Renal cortical epithelial cell (primary cell): ENCODE results near the gene CACNA2D1. TPM values are rescaled to one million over a fixed set of nuclear protein-coding genes. Genes with fewer than 3 reads are reported as not detected.
"Not testable (repeated sequence)": the region's sequence is repeated elsewhere in the genome, so short reads cannot be mapped to it uniquely, and the experiment has no call there.

Source experiments
- DNase-seq: peaks from one replicate; pipeline ENCODE4 v3.0.0-alpha.2; 2011; ENCODE audit warnings: low read depth
- total RNA-seq: library from RNA; depleted of rRNA; stranded (reverse); fragments of >200 nt; gene quantifications from 2 replicates; pipeline ENCODE4 v1.2.3, GENCODE V29; 2014

The CACNA2D1 gene
- total RNA-seq, 1 donor from 2014 or later = 15.0 TPM

DNA sequence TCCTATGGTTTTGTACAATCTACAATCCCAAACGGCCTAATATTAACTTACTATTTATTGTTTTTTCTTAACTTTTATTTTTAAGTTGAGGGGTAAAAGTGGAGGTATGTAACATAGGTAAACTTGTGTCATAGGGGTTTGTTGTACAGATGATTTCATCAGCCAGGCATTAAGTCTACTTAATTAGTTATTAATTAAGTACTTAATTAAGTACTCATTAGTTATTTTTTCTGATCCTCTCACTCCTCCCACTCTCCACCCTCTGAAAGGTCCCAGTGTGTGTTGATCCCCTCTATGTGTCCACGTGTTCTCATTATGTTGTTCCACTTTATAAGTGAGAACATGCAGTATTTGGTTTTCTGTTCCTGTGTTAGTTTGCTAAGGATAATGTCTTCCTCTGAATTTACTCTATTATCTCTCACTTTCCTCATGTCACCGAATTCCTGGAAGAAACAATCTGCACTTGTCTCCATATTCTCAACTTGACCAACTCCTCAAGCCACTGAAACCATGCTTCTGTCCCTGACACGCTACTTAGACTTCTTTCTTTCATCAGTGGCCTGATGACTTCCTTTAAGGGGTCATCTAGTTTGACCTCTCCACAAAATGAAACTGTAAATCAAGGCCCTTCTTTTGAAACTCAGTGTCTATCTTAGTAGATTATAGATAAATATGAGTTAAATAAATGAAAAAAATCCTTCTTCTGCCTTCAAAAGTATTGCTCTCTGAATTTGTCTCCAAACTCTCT lies 9.1 kb downstream of the CACNA2D1 start:
- DNase-seq = no peak

DNA sequence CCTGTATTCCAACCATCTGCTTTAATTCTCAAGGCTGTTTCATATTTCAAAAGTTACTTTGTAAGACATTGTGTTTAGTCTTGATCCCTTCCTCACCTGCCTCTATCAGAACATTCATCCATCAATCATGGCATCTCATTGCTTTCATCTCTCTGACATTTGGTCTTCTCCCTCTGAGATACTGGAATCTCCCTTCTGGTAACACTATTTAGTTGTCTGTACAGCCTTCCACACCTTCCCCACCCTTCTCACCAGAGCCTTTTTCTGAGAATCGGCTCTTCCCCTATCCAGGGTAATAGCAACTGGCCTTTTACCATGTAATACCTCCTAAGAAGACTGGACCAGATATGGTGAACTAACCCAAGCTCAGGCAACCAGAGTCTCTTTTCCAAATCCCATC lies 10.1 kb downstream of the CACNA2D1 start:
- no peak for DNase-seq

DNA sequence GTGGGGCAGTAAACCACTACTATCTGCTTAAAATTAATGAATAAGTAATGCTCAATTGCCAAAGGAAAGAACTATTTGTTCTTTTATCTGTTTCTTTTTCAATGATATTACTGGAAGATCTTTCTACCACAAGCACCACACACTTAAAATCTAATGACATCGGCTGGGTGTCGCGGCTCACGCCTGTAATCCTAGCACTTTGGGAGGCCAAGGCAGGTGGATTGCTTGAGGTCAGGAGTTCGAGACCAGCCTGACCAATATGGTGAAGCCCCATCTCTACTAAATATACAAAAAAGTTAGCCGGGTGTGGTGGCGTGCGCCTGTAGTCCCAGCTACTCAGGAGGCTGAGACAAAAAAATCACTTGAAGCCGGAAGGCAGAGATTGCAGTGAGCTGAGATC lies 10.8 kb downstream of the CACNA2D1 start:
- not testable (repeated sequence) for DNase-seq

DNA sequence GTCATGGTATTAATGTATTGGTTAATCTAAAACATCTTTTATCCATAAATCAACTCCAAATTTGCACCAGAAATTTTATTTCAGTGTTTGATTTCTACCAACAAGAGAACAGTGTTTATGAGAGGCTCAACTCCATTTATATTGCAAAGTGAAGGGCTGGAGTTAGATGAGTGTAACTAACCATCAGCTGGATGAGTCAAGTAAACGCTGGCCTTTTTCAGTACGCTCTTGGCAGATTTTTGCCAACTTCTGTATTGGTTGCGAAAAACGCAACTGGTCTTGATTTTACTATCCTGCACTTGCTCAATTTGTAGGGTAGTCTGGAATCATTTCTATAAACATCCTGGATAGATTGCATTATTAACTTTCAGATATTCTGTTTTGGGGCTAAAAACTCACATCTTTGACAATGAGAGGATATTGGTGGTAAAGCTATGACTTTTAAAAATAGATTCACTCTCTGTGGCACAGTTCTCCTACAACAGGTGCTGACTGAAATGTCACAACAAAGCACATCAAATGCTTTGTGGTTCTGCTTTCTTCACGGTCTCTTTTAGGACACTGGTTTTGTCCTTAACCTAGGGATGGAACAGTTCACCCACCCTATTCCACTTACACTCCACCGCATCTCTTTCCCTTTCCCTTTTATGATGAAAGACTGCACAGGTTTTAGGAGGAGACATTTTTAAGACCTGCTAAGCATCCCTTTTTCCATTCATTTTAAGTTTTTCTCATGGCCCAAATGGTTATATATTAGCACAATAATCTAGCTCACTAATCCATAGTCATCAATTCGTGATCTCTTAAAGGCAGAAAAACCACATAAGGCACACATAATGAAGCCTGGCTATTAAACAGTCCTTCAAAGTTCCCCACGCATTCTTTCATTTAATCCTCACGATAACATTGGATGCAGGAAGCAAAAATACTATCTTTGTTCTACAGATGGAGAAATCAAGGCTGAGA lies 12.8 kb downstream of the CACNA2D1 start:
- no peak for DNase-seq

DNA sequence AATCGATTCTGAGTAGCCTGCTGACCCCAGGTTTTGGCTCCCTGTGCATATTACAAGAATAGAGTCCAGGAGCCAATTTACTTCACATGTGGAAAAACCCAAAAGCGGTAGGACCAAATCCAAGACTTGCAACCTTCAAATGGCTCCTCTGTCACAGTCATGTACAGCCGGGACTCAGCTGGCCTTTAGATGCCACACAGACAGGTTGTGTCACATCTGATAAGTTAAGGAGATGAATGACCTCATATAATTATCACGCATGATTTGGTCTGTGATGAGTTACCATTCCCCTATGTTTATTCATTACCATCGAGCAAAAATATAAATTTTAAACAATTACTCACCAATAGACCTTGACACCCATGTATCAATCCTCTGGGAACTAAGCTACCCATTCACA lies 14.2 kb downstream of the CACNA2D1 start:
- no peak for DNase-seq

DNA sequence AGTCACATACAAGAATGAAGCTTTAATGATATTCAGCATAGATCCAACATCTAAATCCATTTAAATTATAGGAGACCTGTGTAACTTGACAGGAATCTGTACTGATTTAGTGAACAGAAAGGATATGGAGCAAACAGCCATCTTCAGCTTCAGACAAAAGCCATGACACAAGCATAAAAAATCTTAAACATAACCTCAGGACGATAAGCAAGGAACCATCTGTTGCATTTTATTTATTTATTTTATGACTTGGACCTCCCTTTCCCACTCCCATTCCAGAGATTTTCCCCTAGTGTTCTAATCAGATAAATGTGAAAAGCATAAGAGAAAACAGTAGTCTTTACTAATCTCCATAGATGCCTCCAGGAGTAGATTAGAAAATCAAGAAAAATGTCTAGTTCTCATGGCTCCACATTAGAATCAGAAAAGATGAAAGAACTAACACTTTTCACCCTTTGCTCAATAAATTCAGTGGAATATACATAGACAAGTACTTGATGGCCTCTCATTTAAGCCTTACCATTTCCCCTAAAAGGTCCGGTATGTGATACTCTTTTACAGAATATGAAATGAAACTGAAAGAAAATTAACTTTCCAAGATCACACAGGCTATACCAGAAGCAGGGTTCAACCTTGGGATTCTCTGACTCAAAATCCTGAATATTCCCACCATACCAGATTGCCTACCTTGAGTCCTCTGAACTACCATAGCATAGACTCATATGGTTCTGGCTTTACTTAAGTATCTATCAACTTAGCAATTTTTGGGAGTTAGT lies 15.2 kb downstream of the CACNA2D1 start:
- DNase-seq = no peak

DNA sequence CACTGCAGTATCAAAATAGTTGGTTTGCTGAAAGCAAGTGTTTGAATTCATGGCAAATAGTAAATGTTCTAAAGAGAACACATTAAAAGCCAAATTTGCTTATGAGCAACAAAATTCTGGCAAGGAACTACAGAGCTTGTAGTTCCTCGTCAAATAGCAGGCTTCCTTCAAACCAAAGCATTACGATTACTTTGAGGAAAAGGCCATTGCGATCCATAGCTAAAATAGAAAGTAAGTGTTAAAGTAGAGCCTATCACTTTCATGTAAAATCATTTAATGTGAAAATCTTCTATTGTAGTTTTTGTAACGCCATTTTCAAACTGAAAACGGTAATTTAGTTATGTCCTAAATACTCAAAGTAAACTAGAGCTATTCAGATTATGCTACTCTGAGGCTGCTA lies 20.1 kb downstream of the CACNA2D1 start:
- no peak for DNase-seq

DNA sequence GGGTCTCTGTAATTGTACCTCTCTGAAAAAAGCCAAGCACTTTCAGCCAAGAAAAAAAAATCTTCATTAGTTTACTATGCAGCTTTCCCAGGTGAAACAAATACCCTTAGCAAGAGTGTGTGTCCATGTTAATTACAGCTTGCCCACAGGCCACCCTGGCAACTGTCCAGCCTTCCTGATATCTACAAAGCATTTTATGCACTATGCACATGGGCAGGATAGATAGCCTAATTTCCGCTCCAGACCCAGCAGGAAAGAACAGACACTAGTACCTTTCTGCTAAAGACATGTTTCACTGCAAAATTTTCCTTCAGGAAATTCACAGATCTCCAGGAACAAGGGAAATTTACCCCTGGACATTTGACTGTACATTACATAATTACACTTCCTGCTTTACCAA lies 24.4 kb downstream of the CACNA2D1 start:
- DNase-seq = peak; percentile 30

DNA sequence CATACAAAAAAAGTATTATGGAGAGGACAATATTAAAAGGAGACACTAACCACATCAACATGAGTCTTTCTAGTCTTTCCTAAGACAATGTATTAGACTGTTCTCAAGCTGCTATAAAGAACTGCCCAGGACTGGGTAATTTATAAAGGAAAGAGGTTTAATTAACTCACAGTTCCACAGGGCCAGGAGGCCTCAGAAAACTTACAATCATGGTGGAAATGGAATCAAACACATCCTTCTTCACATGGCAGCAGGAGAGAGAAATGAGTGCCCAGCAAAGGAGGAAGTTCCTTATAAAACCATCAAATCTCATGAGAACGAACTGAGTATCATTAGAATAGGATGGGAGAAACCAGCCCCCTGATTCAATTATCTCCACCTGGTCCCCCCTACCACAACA lies 25.7 kb downstream of the CACNA2D1 start:
- DNase-seq = no peak

DNA sequence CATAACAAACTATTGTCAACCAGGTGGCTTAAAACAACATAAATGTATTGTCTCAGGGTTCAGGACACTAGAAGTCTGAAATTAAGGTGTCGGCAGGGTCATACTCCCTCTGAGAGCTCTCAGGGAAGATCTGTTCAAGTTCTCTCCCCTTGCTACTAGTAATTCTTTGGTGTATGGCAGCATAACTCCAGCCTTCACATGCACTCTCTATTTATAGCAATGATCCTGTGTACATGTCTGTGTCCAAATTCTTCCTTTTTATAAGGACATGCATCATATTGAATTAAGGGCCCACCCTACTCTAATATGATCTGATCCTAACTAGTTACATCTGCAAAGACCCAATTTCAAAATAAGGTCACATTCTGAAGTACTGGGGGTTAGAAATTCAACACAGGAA lies 27.2 kb downstream of the CACNA2D1 start:
- no peak for DNase-seq

DNA sequence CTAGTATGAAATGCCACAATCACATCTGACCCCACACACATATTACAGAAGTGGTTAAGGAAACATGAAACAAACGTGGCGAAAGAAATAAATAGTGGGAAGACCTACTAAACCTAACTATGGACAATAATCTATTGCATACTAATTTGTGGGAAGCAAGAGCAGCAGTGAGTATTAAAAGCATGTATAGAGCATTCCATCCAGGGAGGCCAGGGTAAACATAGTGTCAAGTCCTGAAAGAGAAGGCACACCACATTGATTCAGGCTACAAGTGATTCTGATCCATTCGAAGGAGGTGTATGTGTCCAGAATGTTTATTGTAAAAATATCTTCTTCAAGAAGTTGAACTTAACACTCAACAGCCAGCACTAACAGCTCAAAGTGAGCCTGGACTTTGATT lies 29.2 kb downstream of the CACNA2D1 start:
- no peak for DNase-seq

DNA sequence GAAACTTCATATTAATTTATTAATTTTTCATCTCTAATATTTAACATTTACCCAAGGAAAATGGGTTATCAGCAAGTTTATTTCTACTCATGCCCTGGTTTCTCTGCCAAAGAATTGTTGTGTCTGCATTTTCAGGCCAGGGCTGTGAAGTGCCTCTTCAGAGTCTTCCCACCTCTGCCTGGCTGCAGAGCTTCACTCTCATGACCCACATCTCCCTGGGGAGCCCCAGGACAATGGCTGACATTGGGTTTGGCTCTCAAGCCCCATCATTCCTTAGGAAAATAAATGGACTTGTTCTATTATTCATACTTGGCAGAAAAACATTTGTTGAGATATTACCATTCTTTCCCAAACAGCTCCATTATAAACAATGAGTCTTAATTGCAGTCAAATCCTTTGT lies 30.3 kb downstream of the CACNA2D1 start:
- no peak for DNase-seq

DNA sequence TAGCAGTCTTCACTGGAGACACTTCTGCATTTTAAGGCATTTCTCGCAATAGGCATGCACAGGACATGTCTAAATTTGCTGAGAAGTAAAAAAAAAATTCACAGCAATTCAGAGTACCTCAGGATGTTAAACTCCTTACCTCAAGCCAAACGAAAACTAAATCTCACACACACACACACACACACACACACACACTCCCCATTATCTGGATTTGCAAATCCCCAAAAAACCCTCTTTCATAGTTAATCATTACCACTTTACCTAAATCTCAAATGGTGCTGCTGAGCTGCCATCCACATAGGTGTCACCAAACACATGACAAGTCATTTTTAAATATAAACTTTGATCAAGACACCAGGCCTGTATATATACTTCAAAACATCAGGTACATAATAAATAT lies 31.8 kb downstream of the CACNA2D1 start:
- no peak for DNase-seq

DNA sequence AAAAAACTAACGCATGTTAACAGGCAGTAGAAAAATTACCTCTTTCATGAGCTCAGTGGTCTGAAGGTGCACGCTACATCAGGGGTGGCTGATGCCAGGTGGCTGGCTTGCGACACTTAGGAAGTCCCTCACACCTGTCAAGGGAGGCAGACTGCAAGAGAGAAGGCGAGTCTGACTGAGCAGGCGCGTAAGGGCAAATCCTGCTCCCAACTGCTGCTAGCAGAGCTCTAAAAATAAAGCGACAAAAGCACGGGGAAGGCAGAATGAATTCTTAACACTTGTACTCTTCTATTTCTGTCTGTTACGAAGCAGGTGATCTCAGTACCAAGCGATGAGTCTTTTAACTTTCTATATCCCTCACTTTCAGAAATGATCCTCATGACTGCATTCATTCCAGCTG lies 33.1 kb downstream of the CACNA2D1 start:
- peak; percentile 9 for DNase-seq

DNA sequence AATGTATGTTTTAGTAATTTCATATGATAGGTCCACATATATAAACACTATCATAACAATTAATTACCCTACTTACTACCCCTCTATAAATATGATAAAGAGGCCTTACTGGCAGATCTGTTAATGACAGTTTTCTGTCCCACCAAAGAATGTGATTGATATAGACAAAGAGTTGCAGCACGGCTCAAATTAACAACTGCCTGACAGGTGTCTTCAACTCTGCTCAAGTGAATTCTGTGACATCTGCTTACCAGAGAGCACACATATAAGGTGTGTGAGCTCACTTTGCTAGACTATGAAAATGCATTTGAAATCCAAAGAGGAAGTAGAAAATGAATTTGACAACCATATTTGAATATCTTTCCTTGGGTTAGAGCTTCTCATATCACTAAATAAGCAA lies 36.6 kb downstream of the CACNA2D1 start:
- DNase-seq = no peak

DNA sequence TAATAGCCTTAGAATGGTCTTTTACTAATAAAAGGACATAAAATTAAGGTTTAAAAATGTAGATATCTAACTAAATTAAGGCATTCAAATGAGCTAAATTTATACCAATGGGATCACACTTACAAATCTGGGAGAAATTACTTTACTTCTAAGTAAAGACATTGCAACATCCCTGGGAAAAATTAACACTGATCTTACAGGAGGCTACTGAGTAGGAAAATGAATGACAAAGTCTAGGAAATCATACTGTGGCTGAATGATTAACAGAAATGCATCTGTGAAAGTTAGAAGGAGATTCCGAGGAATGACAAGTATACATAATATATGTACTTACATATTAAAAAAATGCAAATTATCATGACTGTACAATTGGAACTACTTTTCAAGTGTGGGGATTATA lies 38.3 kb downstream of the CACNA2D1 start:
- peak; percentile 78 for DNase-seq

DNA sequence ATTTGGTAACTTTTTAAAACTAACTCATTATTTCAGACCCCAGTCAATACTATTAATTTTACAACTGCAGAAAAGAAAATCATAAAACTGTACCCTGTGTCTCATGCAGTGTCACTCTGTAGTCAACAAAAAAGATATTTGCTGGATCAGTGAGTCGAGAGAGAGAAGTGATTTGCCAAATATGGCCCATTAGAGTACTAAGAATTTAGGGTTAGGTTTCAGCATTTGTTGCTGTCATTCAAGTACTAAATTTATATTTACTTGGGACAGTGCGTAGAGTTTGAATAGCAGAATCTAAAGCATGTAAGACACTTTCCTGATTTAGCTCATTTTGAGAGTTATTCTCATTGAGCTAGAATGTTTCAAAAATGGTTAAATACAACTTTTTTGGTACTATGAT lies 38.9 kb downstream of the CACNA2D1 start:
- DNase-seq = no peak

DNA sequence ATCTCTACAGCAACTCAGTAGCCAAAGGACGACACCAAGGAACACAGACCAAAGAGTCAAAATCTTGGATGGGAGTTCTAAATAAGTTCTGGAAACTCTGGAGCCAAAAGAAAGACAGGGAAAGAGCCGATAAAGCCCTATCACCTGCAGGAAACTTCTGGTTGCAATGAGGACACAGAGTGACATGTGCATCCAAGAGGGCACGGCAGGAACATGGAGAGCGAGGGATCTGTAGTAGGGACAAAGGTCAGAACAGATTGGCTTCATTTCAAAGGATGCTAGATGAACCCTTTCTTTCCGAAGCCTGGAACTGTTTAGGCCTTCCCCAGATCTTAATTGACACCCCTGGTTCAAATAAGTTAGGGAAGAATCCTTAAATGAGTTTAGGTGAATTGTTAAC lies 39.5 kb downstream of the CACNA2D1 start:
- DNase-seq = no peak

DNA sequence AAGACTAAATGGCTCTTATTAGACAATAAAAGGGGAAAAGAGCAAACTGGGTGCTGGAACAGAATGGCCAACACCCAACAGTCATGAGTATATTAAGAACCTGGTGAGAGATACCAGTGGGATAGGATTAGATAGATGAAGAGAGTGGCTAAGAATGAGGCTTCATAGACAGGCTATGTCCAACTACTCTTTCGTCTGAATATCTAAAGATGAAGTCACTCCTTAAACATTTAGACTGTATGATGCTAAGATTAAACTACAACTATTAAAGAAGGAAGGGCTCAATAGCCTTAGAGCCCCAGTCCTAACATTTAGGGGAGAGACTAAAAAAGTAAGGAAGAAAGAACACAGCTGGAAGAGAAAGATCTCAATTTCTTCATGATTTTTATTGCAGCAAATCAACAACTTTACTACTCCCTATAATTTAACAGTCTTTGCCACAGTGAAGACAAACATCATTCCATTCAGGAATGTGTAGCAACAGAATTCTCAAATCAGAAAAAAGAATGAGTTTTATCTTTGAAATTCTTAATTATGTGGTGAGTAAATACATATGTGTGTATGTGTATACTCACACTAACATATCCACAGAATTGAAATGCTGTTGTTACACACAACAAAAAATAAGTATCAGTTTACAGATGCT lies 45.6 kb downstream of the CACNA2D1 start:
- no peak for DNase-seq

DNA sequence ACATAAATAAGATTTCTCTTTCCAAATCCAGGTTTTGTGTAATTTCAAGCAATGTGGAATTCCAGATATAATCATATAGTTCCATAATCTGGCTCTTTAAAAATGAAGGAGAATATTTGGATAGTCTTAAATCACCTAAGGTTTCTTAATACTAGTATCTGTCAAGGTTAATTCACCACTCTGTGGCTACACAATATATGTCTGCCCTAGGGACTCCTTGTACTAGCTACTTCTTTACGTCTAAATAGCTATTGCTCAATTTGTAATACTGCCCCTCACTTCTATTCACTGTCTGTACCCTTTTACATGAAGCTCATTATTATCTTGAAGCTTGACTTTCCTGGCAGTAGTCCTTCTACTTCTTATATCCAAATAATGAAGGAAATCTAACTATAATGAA lies 47.2 kb downstream of the CACNA2D1 start:
- DNase-seq = no peak

DNA sequence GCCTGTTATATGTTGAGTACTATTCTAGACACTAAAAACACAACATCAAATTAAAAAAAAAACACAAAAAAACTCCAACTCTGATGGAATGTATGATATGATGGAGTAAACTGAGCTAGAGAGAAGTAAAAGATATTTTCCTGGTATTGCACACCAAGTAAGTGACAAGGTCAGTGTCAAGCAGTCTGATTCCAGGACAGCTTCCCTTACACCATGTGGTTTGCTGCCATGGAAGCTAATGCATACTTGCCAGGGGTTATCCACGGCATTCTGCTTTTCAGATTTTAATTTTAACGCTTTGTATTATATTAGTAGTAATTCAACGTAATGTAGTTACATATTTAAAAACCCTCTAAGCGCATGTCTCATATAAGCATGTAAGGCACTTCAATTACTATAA lies 48.4 kb downstream of the CACNA2D1 start:
- DNase-seq = no peak

DNA sequence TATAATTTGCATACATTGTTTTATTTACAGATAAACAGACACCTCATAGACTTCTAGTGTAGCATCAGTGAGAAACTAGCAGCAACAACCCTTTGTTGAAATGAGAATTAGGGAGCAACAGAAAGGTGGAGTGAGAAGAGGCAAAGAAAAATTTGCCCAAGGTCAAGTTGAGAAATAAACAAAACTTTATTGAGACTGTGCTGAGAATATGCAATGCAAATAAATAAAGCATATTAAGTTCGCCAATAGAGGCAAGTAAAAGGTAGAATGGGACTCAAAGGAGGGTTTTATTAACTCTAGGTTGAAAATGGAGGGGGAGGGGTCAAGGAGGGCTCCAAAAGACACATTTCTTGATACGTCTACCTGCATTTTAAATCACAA lies 49.7 kb downstream of the CACNA2D1 start:
- DNase-seq = no peak
